GM10248 (cell line): ENCODE measurements around the gene C2orf81.
A peak's percentile ranks its signal among the peaks of the same experiment; 100 is the strongest.
"Not testable (repeated sequence)": the region's sequence is repeated elsewhere in the genome, so short reads cannot be mapped to it uniquely, and the experiment has no call there.

Experiments used
- CTCF ChIA-PET: fragments of 300-600 bp; sonication (Branson Sonifier 250); formaldehyde crosslinking; extraction: SDS; loops from one replicate; lab custom pipeline; 2021; ENCODE audit warnings: antibody characterized with exemption; lab: Yijun Ruan, JAX
- POLR2A ChIA-PET: fragments of 350-650 bp; sonication (Branson Sonifier 250); formaldehyde crosslinking; extraction: SDS; loops from one replicate; lab custom pipeline; 2020; ENCODE audit warnings: antibody characterized with exemption; lab: Yijun Ruan, JAX
- DNase-seq: peaks from one replicate; pipeline ENCODE4 v3.0.0; 2012; ENCODE audit errors: extremely low spot score
- TF ChIP-seq, protein P1 (sequence below): IDR thresholded peaks from 2 replicates; pipeline ENCODE4 v1.5.1; 2012; ENCODE audit warnings: mild to moderate bottlenecking, low read depth; ENCODE audit errors: extremely low read depth, missing control alignments, control extremely low read depth

The C2orf81 gene

DNA sequence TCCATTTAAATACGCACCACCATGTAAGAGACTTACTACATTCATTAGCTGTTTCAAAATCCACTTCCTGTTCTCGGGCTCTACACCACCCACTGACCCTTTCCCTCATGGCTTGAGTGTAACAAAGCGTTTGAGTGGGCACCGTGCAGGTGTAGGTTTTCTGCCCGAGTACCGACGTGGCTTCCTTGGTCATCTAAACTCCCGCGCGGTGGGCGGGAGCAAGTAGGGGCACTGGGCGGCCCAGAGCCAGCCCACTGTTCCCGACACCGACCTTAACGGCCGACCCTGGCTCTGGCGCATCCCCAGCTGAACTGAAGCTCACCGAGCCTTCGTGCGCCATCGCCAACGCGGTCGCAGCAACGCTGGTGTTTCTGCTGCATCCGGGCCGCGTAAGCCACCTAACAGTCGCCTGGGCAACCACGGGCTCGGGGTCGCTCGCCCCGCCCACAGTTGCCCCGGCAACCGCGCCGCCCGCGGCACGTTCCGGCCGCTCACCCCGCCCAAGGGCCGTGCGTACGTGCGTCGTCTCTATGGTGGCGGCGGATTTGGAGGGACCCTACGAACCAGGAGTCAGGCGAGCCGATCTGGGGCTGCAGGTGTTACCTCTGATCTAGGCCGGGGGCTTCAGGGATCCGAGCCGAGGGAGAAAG lies at the start of gene C2orf81, which contains the start of gene WDR54:
TSS of gene C2orf81 (minus strand) at position 399 of the 650 bp plus-strand sequence. CDS start at position 340, 59 bp downstream.
TSS of gene WDR54 (plus strand) at position 510 of the 650 bp plus-strand sequence. CDS start 424 bp downstream, outside the sequence.
- POLR2A ChIA-PET, result interaction anchor here (0.6 kb wide), 1 partner anchor 44 kb away, joined by 3 read pairs; the partner anchor contains the start of gene MOGS
- CTCF ChIA-PET, result interaction anchor here (0.9 to 2.1 kb wide), 6 partner anchors 10 to 171 kb away, joined by 3 to 9 read pairs (median 4); no protein-coding TSS in a partner anchor
- TF ChIP-seq, protein P1, sequence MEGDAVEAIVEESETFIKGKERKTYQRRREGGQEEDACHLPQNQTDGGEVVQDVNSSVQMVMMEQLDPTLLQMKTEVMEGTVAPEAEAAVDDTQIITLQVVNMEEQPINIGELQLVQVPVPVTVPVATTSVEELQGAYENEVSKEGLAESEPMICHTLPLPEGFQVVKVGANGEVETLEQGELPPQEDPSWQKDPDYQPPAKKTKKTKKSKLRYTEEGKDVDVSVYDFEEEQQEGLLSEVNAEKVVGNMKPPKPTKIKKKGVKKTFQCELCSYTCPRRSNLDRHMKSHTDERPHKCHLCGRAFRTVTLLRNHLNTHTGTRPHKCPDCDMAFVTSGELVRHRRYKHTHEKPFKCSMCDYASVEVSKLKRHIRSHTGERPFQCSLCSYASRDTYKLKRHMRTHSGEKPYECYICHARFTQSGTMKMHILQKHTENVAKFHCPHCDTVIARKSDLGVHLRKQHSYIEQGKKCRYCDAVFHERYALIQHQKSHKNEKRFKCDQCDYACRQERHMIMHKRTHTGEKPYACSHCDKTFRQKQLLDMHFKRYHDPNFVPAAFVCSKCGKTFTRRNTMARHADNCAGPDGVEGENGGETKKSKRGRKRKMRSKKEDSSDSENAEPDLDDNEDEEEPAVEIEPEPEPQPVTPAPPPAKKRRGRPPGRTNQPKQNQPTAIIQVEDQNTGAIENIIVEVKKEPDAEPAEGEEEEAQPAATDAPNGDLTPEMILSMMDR, result no peak
- DNase-seq, result peak; percentile 98

DNA sequence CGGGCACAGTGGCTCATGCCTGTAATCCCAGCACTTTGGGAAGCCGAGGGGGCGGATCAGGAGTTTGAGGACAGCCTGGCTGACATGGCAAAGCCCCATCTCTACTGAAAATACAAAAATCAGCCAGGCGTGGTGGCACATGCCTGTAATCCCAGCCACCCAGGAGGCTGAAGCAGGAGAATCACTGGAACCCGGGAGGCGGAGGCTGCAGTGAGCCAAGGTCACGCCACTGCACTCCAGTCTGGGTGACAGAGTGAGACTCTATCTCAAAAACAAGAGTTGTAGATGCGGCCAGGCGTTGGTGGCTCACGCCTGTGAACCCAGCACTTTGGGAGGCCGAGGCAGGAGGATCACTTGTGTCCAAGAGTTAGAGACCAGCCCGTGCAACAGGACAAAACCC lies 49.3 kb upstream of the C2orf81 start:
- POLR2A ChIA-PET, result interaction anchor here (2.3 kb wide), 1 partner anchor 12 kb away, joined by 8 read pairs; the partner anchor contains the start of gene WBP1
- CTCF ChIA-PET, result not testable (repeated sequence)

DNA sequence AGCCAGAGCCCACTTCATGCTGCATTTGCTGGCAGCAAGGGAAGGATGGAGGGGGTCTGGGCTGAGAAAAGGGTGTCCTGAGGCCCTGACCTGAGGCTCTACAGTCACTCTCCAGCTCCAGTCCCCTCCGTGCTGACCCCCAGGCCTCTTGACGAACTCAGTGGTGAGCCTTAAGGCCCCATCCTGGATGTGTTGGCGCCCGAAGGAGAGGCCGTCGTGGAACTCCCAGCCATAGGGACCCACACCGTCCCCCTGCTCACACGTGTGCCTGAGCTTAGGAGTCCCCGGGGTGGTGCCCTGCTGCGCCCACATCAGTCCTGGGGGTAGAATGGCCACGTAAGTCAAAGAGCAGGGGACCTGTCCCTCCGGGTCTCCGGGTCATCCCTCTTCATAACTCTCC lies 43.0 kb upstream of the C2orf81 start:
- TF ChIP-seq, protein P1, result no peak
- CTCF ChIA-PET, result interaction anchor here (1.0 to 2.2 kb wide), 5 partner anchors 10 to 18 kb away, joined by 3 to 12 read pairs (median 3); partner anchors contain the start of genes CCDC142, INO80B and TTC31
- POLR2A ChIA-PET, result no interaction called here
- no peak for DNase-seq

More for the DNA sequence above, 49.3 kb upstream of the C2orf81 start:
- DNase-seq, result not testable (repeated sequence)

DNA sequence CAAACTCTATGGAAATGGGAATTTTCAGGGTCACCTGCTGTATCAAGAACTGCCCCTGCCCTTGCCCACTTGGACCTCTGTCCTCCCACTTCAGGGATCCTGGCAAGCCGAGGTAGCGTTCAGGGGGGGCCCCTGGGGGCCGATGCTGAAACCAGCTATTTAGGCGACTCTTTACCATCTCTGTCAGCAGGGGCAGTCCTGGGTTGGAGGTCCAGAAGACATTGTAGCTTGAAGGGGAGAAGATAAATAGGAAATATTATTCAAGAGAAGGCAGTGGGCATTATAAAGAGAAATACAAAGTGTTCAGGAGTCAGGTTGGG lies 41.3 kb upstream of the C2orf81 start:
- ChIA-PET POLR2A (no interaction called here), CTCF (interaction anchor here (2.3 kb wide), 1 partner anchor 15 kb away, joined by 4 read pairs; no protein-coding TSS in a partner anchor)
- TF ChIP-seq, protein P1, result no peak
- no peak for DNase-seq

DNA sequence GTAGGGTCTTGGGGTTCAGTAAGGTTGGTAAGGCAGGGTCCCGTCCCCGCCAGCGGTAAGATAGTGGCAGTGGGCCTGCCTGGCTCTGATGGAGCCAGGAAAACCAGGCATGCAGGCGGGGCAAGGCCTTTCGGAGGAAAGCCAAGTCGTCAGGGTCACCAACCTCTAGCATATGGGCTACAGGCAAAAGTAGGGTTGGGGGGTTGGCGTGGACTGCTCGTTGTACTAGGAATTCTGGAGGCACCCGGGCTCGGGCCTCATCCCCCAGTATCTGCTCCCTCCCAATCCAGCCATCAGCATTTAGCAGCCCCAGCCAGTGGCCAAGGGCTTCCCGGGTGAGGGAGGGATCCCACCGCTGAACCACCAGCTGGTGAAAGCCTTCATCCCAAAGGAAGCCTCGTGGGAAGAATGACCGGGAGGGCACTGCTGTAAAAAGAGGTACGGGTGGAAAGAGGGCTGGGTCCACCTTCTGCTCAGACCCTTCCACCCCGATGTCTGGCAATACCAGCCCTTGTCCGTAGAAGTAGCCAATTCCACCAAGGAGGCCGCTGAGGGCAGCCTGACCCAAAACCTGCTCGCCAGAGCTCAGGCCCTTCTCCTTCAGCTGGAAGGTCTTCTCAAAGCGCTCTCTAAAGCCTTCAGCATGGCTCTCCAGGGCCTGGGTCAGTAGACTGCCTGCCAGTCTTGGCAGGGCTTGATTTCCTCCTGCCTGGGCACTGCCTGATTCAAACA lies 40.8 kb upstream of the C2orf81 start:
- POLR2A ChIA-PET, result no interaction called here
- no peak for DNase-seq
- TF ChIP-seq, protein P1, result no peak
- CTCF ChIA-PET, result interaction anchor here (1.2 to 2.3 kb wide), 4 partner anchors 14 to 125 kb away, joined by 3 to 4 read pairs (median 4); no protein-coding TSS in a partner anchor

DNA sequence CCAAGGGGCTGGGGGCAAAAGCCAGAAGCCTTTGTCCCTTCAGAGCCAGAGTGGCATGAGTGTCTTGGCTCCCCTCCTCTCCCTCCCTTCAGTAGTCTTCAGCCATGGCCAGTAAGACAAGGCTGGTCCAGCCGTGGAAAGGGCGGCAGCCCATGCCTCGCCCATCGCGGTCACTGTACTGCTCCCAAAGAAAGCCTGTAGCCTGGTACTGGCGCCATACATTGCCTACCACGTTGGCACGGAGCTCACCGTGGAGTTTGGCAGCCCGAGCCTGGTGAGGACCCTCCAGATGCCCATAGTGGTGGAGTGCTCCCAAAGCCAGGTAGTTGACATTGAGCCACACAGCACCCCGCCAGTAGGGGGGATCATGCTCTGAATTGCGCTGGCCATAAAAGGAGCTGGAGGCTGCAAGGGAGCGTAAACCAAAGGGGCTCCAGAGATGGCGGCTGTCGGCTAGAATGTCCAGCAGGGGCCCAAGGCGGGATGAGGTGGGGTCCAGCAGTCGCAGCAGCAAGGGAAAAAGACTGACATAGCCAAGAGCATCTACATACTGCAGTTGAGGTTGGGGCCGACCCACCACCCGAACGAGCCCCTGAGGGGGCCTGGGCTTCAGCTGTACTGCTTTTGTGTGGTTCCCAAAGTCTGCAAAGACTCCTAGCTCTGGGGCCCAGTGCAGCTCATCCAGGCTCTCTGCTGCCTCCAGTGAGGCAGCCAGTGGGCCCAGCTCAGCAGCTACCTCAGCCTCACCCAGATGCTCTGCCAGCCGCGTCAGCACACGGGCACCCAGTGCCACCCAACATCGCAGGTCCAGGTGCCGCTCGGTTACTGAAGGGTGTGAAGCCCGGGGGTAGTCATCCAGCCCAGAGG lies 40.0 kb upstream of the C2orf81 start:
- ChIA-PET POLR2A (no interaction called here), CTCF (interaction anchor here (1.2 to 2.3 kb wide), 4 partner anchors 13 to 126 kb away, joined by 3 to 4 read pairs (median 4); no protein-coding TSS in a partner anchor)
- DNase-seq, result no peak
- TF ChIP-seq, protein P1, result peak; percentile 17

DNA sequence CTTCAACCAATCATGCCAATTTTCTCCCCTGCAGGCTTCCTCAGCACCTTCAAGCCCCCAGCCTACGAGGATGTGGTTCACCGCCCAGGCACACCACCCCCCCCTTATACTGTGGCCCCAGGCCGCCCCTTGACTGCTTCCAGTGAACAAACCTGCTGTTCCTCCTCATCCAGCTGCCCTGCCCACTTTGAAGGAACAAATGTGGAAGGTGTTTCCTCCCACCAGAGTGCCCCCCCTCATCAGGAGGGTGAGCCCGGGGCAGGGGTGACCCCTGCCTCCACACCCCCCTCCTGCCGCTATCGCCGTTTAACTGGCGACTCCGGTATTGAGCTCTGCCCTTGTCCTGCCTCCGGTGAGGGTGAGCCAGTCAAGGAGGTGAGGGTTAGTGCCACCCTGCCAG lies 38.8 kb upstream of the C2orf81 start:
- DNase-seq, POLR2A ChIA-PET: not testable (repeated sequence)
- CTCF ChIA-PET, result interaction anchor here (0.7 to 4.4 kb wide), 3 partner anchors 15 to 23 kb away, joined by 3 to 29 read pairs (median 5); partner anchors contain the start of genes CCDC142 and TTC31

DNA sequence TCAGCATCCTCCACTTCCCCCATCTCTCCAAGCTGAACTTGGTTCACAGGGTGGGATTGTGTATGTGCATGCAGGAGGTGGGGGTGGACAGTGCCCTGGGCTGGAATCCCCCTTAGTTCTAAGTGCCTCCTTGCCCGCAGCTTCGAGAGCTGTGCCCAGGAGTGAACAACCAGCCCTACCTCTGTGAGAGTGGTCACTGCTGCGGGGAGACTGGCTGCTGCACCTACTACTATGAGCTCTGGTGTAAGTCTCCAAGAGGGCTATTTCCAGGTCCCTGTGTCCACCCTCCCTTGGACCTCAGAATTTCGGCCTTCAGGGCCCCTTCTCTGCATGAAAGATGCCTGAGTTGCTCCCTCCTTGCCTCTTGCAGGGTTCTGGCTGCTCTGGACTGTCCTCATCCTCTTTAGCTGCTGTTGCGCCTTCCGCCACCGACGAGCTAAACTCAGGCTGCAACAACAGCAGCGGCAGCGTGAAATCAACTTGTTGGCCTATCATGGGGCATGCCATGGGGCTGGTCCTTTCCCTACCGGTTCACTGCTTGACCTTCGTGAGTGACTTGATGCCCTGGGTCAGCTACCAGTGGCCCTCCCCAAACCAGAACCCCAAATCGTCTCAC lies 38.2 kb upstream of the C2orf81 start:
- POLR2A ChIA-PET, DNase-seq: not testable (repeated sequence)
- CTCF ChIA-PET, result interaction anchor here (0.8 to 4.5 kb wide), 5 partner anchors 7 to 128 kb away, joined by 3 to 29 read pairs (median 5); partner anchors contain the start of genes CCDC142, MRPL53 and TTC31
